ENCODE measurements around the gene PRDM12. TPM values are rescaled to one million over a fixed set of nuclear protein-coding genes. Genes with fewer than 3 reads are reported as not detected.

Gene PRDM12
- polyA plus RNA-seq, 1 experiment: not detected

DNA sequence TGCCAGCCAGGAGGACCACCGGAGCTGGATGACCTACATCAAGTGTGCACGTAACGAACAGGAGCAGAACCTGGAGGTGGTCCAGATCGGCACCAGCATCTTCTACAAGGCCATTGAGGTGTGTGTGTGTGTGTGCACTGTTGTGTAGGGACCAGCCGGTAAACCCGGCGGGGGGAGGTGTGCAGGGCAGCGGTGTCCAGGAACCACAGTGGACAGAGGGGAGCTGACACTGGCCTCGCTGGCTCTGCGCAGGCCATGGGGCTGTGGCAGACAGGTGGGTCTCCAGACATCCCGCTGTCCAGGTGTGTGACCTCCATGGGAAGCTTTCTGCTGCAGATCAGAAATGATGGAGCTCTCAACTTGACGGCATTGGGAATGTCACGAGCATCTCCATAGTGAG lies 3.8 kb downstream of the PRDM12 start:
- Histone ChIP-seq H3K9me3 (ENCODE audit: control insufficient read depth, insufficient read depth, low read length) (peaks cover 5% of the 10 kb centered on the region; the same call in 1 of the 2 replicates), H3K27ac (ENCODE audit: low read depth, low read length) (no peak overlapping the region), H3K4me3 (ENCODE audit: low read depth, low read length) (no peak overlapping the region), H3K27me3 (ENCODE audit: control insufficient read depth, insufficient read depth, low read length) (peaks cover 60% of the 10 kb centered on the region)
- DNase-seq (ENCODE audit: low read depth, low spot score): no peak
- TF ChIP-seq, protein P1, sequence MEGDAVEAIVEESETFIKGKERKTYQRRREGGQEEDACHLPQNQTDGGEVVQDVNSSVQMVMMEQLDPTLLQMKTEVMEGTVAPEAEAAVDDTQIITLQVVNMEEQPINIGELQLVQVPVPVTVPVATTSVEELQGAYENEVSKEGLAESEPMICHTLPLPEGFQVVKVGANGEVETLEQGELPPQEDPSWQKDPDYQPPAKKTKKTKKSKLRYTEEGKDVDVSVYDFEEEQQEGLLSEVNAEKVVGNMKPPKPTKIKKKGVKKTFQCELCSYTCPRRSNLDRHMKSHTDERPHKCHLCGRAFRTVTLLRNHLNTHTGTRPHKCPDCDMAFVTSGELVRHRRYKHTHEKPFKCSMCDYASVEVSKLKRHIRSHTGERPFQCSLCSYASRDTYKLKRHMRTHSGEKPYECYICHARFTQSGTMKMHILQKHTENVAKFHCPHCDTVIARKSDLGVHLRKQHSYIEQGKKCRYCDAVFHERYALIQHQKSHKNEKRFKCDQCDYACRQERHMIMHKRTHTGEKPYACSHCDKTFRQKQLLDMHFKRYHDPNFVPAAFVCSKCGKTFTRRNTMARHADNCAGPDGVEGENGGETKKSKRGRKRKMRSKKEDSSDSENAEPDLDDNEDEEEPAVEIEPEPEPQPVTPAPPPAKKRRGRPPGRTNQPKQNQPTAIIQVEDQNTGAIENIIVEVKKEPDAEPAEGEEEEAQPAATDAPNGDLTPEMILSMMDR (IDR thresholded peaks at IDR 0.05; ENCODE audit: low read depth, low read length): no peak
- ChIA-PET POLR2A (no interaction called here), CTCF (interaction anchor here (0.8 kb wide), 1 partner anchor 206 kb away, joined by 3 read pairs; no protein-coding TSS in a partner anchor)

DNA sequence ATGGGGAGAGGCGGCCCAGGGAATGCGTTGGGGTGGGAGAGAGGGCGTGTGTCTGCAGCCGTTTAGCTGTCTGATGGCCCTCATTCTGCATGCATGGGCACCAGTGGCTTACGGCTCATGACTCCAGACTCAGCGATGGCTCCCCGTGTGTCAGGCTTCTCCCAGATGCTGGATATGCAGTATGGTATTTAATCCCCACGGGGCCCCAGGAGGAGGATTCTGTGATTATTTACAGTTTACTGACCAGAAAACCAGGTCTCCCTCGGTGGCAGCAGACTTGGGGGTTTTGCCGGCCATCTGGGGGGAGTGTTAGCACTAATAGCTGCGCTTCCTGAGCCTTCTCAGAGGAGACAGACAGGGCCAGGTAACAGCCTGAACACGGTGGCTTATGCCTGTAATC lies 4.3 kb downstream of the PRDM12 start:
- ChIA-PET POLR2A (no interaction called here), CTCF (no interaction called here)
- no peak for DNase-seq (ENCODE audit: low read depth, low spot score)
- Histone ChIP-seq H3K27ac (ENCODE audit: low read depth, low read length) (no peak overlapping the region), H3K4me3 (ENCODE audit: low read depth, low read length) (no peak overlapping the region), H3K9me3 (ENCODE audit: control insufficient read depth, insufficient read depth, low read length) (peaks cover 5% of the 10 kb centered on the region; the same call in 1 of the 2 replicates), H3K27me3 (ENCODE audit: control insufficient read depth, insufficient read depth, low read length) (peaks cover 55% of the 10 kb centered on the region)
- TF ChIP-seq, protein P1 (IDR thresholded peaks at IDR 0.05; ENCODE audit: low read depth, low read length): no peak

DNA sequence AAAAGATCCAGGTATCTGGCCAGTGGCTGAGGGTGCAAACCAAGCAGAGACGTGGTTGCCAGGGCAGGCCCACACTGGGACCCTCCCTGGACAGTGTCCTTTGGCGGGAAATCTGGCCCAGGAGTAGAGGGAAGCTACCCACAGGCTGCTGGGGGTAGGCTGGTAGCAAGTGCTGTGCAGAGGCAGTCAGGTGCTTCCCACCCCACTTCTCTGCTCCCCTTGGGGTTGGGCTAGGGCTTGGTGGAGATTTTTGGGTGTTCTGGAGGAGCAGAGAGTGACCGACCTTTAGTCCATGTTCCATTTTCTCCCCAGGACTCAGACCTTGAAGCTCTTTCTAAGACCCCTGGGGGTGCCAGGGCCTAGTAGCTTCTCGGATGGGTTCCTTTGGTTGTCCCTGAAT lies 5.6 kb downstream of the PRDM12 start:
- CTCF ChIA-PET: no interaction called here
- H3K27me3 ChIP-seq (ENCODE audit: control insufficient read depth, insufficient read depth, low read length): peaks cover 42% of the 10 kb centered on the region
- TF ChIP-seq, protein P1 (IDR thresholded peaks at IDR 0.05; ENCODE audit: low read depth, low read length): no peak
- no peak for DNase-seq (ENCODE audit: low read depth, low spot score)
- H3K27ac ChIP-seq (ENCODE audit: low read depth, low read length): no peak overlapping the region
- POLR2A ChIA-PET: no interaction called here
- H3K9me3 ChIP-seq (ENCODE audit: control insufficient read depth, insufficient read depth, low read length): peaks cover 5% of the 10 kb centered on the region; the same call in 1 of the 2 replicates
- H3K4me3 ChIP-seq (ENCODE audit: low read depth, low read length): no peak overlapping the region

DNA sequence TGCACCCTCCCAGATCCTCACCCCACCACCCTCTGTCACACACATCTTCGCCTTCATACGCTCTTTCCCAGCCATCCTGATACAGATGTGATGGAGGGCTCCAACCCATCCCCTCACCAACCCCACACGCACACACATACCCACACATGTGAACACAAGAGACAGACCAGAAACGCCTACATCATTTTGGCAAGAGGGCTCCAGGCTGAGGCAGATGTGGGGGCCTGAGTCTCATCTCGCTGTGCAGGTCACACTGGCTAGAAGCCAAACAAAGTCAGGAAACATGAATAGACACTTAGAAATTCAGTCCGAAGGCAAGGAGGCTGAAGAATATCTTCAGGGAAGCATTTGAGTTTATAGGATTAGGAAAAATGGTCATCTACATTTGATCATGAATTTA lies 6.2 kb downstream of the PRDM12 start:
- Histone ChIP-seq H3K4me3 (ENCODE audit: low read depth, low read length) (no peak overlapping the region), H3K9me3 (ENCODE audit: control insufficient read depth, insufficient read depth, low read length) (peaks cover 4% of the 10 kb centered on the region; the same call in 1 of the 2 replicates), H3K27me3 (ENCODE audit: control insufficient read depth, insufficient read depth, low read length) (peaks cover 38% of the 10 kb centered on the region), H3K27ac (ENCODE audit: low read depth, low read length) (no peak overlapping the region)
- DNase-seq (ENCODE audit: low read depth, low spot score): no peak
- TF ChIP-seq, protein P1 (IDR thresholded peaks at IDR 0.05; ENCODE audit: low read depth, low read length): no peak
- ChIA-PET CTCF (no interaction called here), POLR2A (interaction anchor here (0.7 kb wide), 1 partner anchor 175 kb away, joined by 6 read pairs; no protein-coding TSS in a partner anchor)

DNA sequence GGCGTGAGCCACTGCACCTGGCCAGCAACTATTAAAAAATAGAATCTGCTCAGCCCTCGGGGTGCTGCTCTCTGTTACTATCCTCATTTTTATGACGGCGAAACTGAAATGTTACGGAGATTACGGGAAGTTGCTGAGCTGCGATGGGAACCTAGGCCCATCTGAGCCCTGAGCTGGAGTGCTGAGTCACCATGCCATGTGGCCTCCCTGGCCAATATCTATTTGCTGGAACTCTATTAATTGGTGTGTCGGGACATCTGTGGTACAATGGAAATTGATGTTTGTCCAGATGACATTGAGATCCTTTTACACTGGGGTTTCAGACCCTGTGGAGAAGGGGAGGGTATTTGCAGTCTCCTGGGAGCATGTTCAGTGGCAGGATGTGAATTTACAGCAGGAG lies 8.1 kb downstream of the PRDM12 start:
- H3K4me3 ChIP-seq (ENCODE audit: low read depth, low read length): no peak overlapping the region
- TF ChIP-seq, protein P1 (IDR thresholded peaks at IDR 0.05; ENCODE audit: low read depth, low read length): no peak
- H3K9me3 ChIP-seq (ENCODE audit: control insufficient read depth, insufficient read depth, low read length): no peaks in the 10 kb centered on the region
- no peak for DNase-seq (ENCODE audit: low read depth, low spot score)
- peak overlapping the region; percentile 11 for H3K27ac ChIP-seq (ENCODE audit: low read depth, low read length)
- ChIA-PET POLR2A (no interaction called here), CTCF (interaction anchor here (1.5 kb wide), 1 partner anchor 10 kb away, joined by 5 read pairs; no protein-coding TSS in a partner anchor)
- peaks cover 26% of the 10 kb centered on the region for H3K27me3 ChIP-seq (ENCODE audit: control insufficient read depth, insufficient read depth, low read length)

Data from AG04450 (cell line).